H9 (cell line): Measurements from ENCODE around the gene CLMN. TPM values are rescaled to one million over a fixed set of nuclear protein-coding genes. Genes with fewer than 3 reads are reported as not detected.

ENCODE experiments used
- DNase-seq: peaks from one replicate; pipeline ENCODE4 v3.0.0-alpha.2; 2017
- H2AFZ ChIP-seq: one replicate; pipeline ENCODE4 v1.6.1; 2013; ENCODE audit warnings: mild to moderate bottlenecking, low read length, control low read depth, moderate library complexity
- H2AK5ac ChIP-seq: 2 replicates; pipeline ENCODE4 v1.6.1; 2013; ENCODE audit warnings: low read length, control low read depth, mixed read lengths; ENCODE audit not compliant: insufficient read length
- H2BK120ac ChIP-seq: one replicate; pipeline ENCODE4 v1.6.1; 2013; ENCODE audit warnings: low read depth, mild to moderate bottlenecking, low read length, control low read depth, inconsistent platforms; ENCODE audit not compliant: poor library complexity, severe bottlenecking
- H2BK12ac ChIP-seq: 2 replicates; pipeline ENCODE4 v1.6.1; 2013; ENCODE audit warnings: low read length, control low read depth, mixed read lengths, low read depth; ENCODE audit not compliant: insufficient read length
- H2BK15ac ChIP-seq: 2 replicates; pipeline ENCODE4 v1.6.1; 2013; ENCODE audit warnings: low read depth, low read length, control low read depth
- H2BK20ac ChIP-seq: one replicate; pipeline ENCODE4 v1.6.1; 2013; ENCODE audit warnings: low read depth, mild to moderate bottlenecking, low read length, control low read depth, inconsistent platforms; ENCODE audit not compliant: poor library complexity, severe bottlenecking
- H2BK5ac ChIP-seq: 2 replicates; pipeline ENCODE4 v1.6.1; 2013; ENCODE audit warnings: low read length, control low read depth, mixed read lengths; ENCODE audit not compliant: insufficient read length
- H3K14ac ChIP-seq: 2 replicates; pipeline ENCODE4 v1.6.1; 2013; ENCODE audit warnings: low read length, control low read depth; ENCODE audit not compliant: insufficient read depth
- H3K18ac ChIP-seq: 2 replicates; pipeline ENCODE4 v1.6.1; 2013; ENCODE audit warnings: low read depth, mild to moderate bottlenecking, mixed read lengths, low read length, control low read depth; ENCODE audit not compliant: insufficient read length
- H3K23ac ChIP-seq: 2 replicates; pipeline ENCODE4 v1.6.1; 2013; ENCODE audit warnings: low read length, control low read depth, mixed read lengths, low read depth; ENCODE audit not compliant: insufficient read length
- H3K23me2 ChIP-seq: 2 replicates; pipeline ENCODE4 v1.6.1; 2013; ENCODE audit warnings: low read depth, mild to moderate bottlenecking, mixed read lengths, low read length, control low read depth; ENCODE audit not compliant: insufficient read length, poor library complexity, severe bottlenecking
- H3K27ac ChIP-seq: 2 replicates; pipeline ENCODE4 v1.5.1; 2013; ENCODE audit warnings: low read length, control low read depth, mixed read lengths, low read depth; ENCODE audit not compliant: insufficient read length
- H3K27me3 ChIP-seq: 2 replicates; pipeline ENCODE4 v1.6.1; 2013; ENCODE audit warnings: low read length, control low read depth, inconsistent platforms; ENCODE audit not compliant: insufficient read depth
- H3K4ac ChIP-seq: 2 replicates; pipeline ENCODE4 v1.6.1; 2013; ENCODE audit warnings: low read depth, mild to moderate bottlenecking, control low read depth, inconsistent platforms, low read length, moderate library complexity
- H3K4me1 ChIP-seq: 2 replicates; pipeline ENCODE4 v1.6.1; 2013; ENCODE audit warnings: low read length, control low read depth, inconsistent platforms; ENCODE audit not compliant: insufficient read depth
- H3K4me2 ChIP-seq: 2 replicates; pipeline ENCODE4 v1.6.1; 2013; ENCODE audit warnings: low read length, control low read depth, mixed read lengths; ENCODE audit not compliant: insufficient read length, insufficient read depth
- H3K56ac ChIP-seq: 2 replicates; pipeline ENCODE4 v1.6.1; 2013; ENCODE audit warnings: low read depth, mild to moderate bottlenecking, mixed read lengths, low read length, control low read depth; ENCODE audit not compliant: insufficient read length
- H3K79me1 ChIP-seq: 2 replicates; pipeline ENCODE4 v1.6.1; 2013; ENCODE audit warnings: low read depth, mild to moderate bottlenecking, moderate library complexity, low read length, control low read depth, inconsistent platforms; ENCODE audit not compliant: insufficient read depth, poor library complexity, severe bottlenecking
- H3K79me2 ChIP-seq: 2 replicates; pipeline ENCODE4 v1.6.1; 2013; ENCODE audit warnings: low read length, control low read depth, inconsistent platforms; ENCODE audit not compliant: insufficient read depth
- H3K9ac ChIP-seq: 2 replicates; pipeline ENCODE4 v1.6.1; 2013; ENCODE audit warnings: low read length, control low read depth, mixed read lengths; ENCODE audit not compliant: insufficient read length; ENCODE audit errors: extremely low read depth
- H3K9me3 ChIP-seq: one replicate; pipeline ENCODE4 v1.6.1; 2013; ENCODE audit warnings: low read depth, low read length, inconsistent platforms; ENCODE audit not compliant: control insufficient read depth
- H3T11ph ChIP-seq: one replicate; pipeline ENCODE4 v1.6.1; 2013; ENCODE audit warnings: mild to moderate bottlenecking, low read length, control low read depth, inconsistent platforms
- H4K20me1 ChIP-seq: one replicate; pipeline ENCODE4 v1.6.1; 2013; ENCODE audit not compliant: control insufficient read depth, insufficient read length, insufficient read depth
- H4K5ac ChIP-seq: 2 replicates; pipeline ENCODE4 v1.6.1; 2013; ENCODE audit warnings: low read depth, mild to moderate bottlenecking, mixed read lengths, low read length, control low read depth; ENCODE audit not compliant: insufficient read length
- H4K8ac ChIP-seq: replicated peaks from 2 replicates; pipeline ENCODE4 v1.6.1; 2013; ENCODE audit warnings: low read length, control low read depth, mixed read lengths, low read depth; ENCODE audit not compliant: insufficient read length
- H4K91ac ChIP-seq: 2 replicates; pipeline ENCODE4 v1.6.1; 2013; ENCODE audit warnings: low read depth, mild to moderate bottlenecking, moderate library complexity, mixed read lengths, low read length, control low read depth; ENCODE audit not compliant: insufficient read length
- H3K27ac Mint-ChIP-seq, 3 experiments: 2 replicates in 2 of 3; 3 replicates in 1 of 3; pipeline ENCODE4 v1.8.0; 2020 to 2021; ENCODE audit warnings: mixed read lengths in 3 of 3, mild to moderate bottlenecking in 1 of 3, moderate library complexity in 1 of 3
- H3K27me3 Mint-ChIP-seq: 2 replicates; pipeline ENCODE4 v1.8.0; 2021; ENCODE audit warnings: low read depth, mild to moderate bottlenecking, moderate library complexity, mixed read lengths
- H3K36me3 Mint-ChIP-seq, 3 experiments: 2 replicates in 2 of 3; 3 replicates in 1 of 3; pipeline ENCODE4 v1.8.0; 2020 to 2021; ENCODE audit warnings: low read depth in 3 of 3, mixed read lengths in 3 of 3; ENCODE audit not compliant: insufficient read depth in 1 of 3
- H3K4me1 Mint-ChIP-seq, 2 experiments: 2 replicates each; pipeline ENCODE4 v1.8.0; 2020; ENCODE audit warnings: mixed read lengths in 2 of 2
- H3K4me3 Mint-ChIP-seq, 2 experiments: 2 replicates in 1 of 2; 3 replicates in 1 of 2; pipeline ENCODE4 v1.8.0; 2020 to 2021; ENCODE audit warnings: mild to moderate bottlenecking in 2 of 2, mixed read lengths in 2 of 2, moderate library complexity in 1 of 2
- H3K9me3 Mint-ChIP-seq, 2 experiments: 2 replicates in 1 of 2; 3 replicates in 1 of 2; pipeline ENCODE4 v1.8.0; 2020; ENCODE audit warnings: mild to moderate bottlenecking in 2 of 2, mixed read lengths in 2 of 2, moderate library complexity in 1 of 2
- CTCF ChIP-seq: fragments of 200-600 bp; sonication (generic); conservative IDR thresholded peaks from 3 replicates; pipeline ENCODE4 v1.8.0; 2021; ENCODE audit warnings: antibody characterized with exemption, mild to moderate bottlenecking
- WGBS: extraction: QIAGEN DNeasy Blood & Tissue Kit; methylation state at CpG from one replicate; pipeline ENCODE4 v1.1.7; 2013; ENCODE audit warnings: missing lambda C conversion rate, low lambda C conversion rate, mixed read lengths; ENCODE audit not compliant: insufficient read length; ENCODE audit errors: extremely low coverage; 5-methylcytosine and 5-hydroxymethylcytosine counted together
- total RNA-seq: library from RNA; stranded (reverse); gene quantifications from 2 replicates; pipeline ENCODE4 v1.2.1, GENCODE V29; 2021

CLMN gene
- total RNA-seq, 1 experiment from 2014 or later = 7.6 TPM

- peaks cover 7 to 11% of the 10 kb centered on the region in 2 experiments; a peak in 4 of 5 replicates for H3K9me3 Mint-ChIP-seq
- Histone ChIP-seq H3K79me2 (no peaks in the 10 kb centered on the region), H3T11ph (no peak overlapping the region), H2AK5ac (no peak overlapping the region), H2BK5ac (no peak overlapping the region), H2AFZ (no peak overlapping the region), H3K79me1 (no peaks in the 10 kb centered on the region), H3K56ac (no peak overlapping the region), H3K14ac (no peak overlapping the region), H2BK120ac (no peak overlapping the region), H4K8ac (no peak overlapping the region), H3K23ac (no peak overlapping the region), H3K4me1 (no peaks in the 10 kb centered on the region), H3K18ac (no peak overlapping the region), H3K4me2 (no peak overlapping the region), H4K20me1 (no peaks in the 10 kb centered on the region), H3K9ac (no peak overlapping the region), H2BK15ac (no peak overlapping the region), H3K9me3 (no peaks in the 10 kb centered on the region), H3K27ac (no peak overlapping the region), H3K27me3 (no peaks in the 10 kb centered on the region), H4K91ac (no peak overlapping the region), H3K23me2 (no peaks in the 10 kb centered on the region), H4K5ac (no peak overlapping the region), H2BK12ac (no peak overlapping the region), H2BK20ac (no peak overlapping the region), H3K4ac (no peak overlapping the region)
- H3K4me1 Mint-ChIP-seq = peaks cover 6 to 21% of the 10 kb centered on the region in 2 experiments
- no CpG with 5 or more reads among the region's 2 CpGs for WGBS
- H3K27me3 Mint-ChIP-seq = no peaks in the 10 kb centered on the region
- peak; percentile 20 for DNase-seq
- no peak for TF ChIP-seq CTCF
- no peak overlapping the region for H3K4me3 Mint-ChIP-seq
- H3K27ac Mint-ChIP-seq = no peak overlapping the region; a peak in 1 of 7 replicates
- H3K36me3 Mint-ChIP-seq = peaks cover 4 to 23% (median 6%) of the 10 kb centered on the region in 3 experiments; a peak in 5 of 7 replicates
Measured at GRCh38 chr14:95282354-95282985, 37.2 kb downstream of the CLMN start.
